GM21528 (cell line): ENCODE results near the gene KRTAP10-5.
"Not testable (repeated sequence)": the region's sequence is repeated elsewhere in the genome, so short reads cannot be mapped to it uniquely, and the experiment has no call there.

ENCODE experiments used
- ATAC-seq: cut with Tn5 transposase; IDR thresholded peaks from one replicate; pipeline ENCODE4 v1.9.1; 2021; ENCODE audit warnings: mild to moderate bottlenecking, moderate library complexity; ENCODE audit not compliant: unreplicated experiment, low FRiP score

The KRTAP10-5 gene

GRCh38 chr21:44592446-44593311, 12.3 kb upstream of the KRTAP10-5 start, which contains the start of gene KRTAP10-6:
Gene KRTAP10-6, minus strand, starts transcription at chr21:44592505. Its CDS starts 21 bp downstream, at chr21:44592484.
- ATAC-seq, result no peak

- not testable (repeated sequence) for ATAC-seq
Observed at GRCh38 chr21:44591801-44592130, 11.4 kb upstream of the KRTAP10-5 start.

GRCh38 chr21:44590897-44591800, 10.7 kb upstream of the KRTAP10-5 start:
- not testable (repeated sequence) for ATAC-seq

- ATAC-seq, result no peak
Observed at GRCh38 chr21:44590311-44590721, 9.9 kb upstream of the KRTAP10-5 start.

GRCh38 chr21:44589586-44590305, 9.3 kb upstream of the KRTAP10-5 start:
- ATAC-seq, result no peak

GRCh38 chr21:44589094-44589493, 8.7 kb upstream of the KRTAP10-5 start:
- ATAC-seq, result no peak

- no peak for ATAC-seq
Observed at GRCh38 chr21:44585892-44586291, 5.5 kb upstream of the KRTAP10-5 start.

- no peak for ATAC-seq
Observed at GRCh38 chr21:44583800-44584147, 3.4 kb upstream of the KRTAP10-5 start.

- ATAC-seq, result no peak
Observed at GRCh38 chr21:44583089-44583799, 2.8 kb upstream of the KRTAP10-5 start.

GRCh38 chr21:44582055-44582454, 1.7 kb upstream of the KRTAP10-5 start:
- no peak for ATAC-seq

GRCh38 chr21:44581158-44581557, 754 bp upstream of the KRTAP10-5 start:
- ATAC-seq, result no peak

- no peak for ATAC-seq
Observed at GRCh38 chr21:44579833-44580144, 615 bp downstream of the KRTAP10-5 start.

- no peak for ATAC-seq
Observed at GRCh38 chr21:44579056-44579832, 1.2 kb downstream of the KRTAP10-5 start.

GRCh38 chr21:44578371-44579055, 1.9 kb downstream of the KRTAP10-5 start:
- no peak for ATAC-seq

- no peak for ATAC-seq
Observed at GRCh38 chr21:44576025-44576420, 4.4 kb downstream of the KRTAP10-5 start.

GRCh38 chr21:44575307-44576024, 4.9 kb downstream of the KRTAP10-5 start:
- ATAC-seq, result no peak

- no peak for ATAC-seq
Observed at GRCh38 chr21:44574457-44575306, 5.7 kb downstream of the KRTAP10-5 start.
